ENCODE data around the gene CAPZB.
"Not testable (repeated sequence)": the region's sequence is repeated elsewhere in the genome, so short reads cannot be mapped to it uniquely, and the experiment has no call there.

CAPZB gene

DNA sequence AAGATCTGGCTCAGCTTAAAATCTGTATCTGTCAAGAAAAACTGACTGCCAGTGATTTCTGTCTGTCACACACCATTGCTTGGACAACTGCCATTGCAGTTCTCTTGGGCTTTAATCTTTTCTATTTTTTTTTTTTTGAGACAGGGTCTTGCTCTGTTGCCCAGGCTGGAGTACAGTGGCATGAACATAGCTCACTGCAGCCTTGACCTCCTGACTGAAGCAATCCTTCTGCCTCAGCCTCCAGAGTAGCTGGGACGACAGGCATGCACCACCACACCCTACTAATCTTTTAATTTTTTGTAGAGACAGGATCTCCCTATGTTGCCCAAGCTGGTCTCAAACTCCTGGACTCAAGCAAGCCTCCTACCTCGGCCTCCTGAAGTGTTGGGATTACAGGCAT is 14.5 kb upstream of the CAPZB start:
- not testable (repeated sequence) for DNase-seq

DNA sequence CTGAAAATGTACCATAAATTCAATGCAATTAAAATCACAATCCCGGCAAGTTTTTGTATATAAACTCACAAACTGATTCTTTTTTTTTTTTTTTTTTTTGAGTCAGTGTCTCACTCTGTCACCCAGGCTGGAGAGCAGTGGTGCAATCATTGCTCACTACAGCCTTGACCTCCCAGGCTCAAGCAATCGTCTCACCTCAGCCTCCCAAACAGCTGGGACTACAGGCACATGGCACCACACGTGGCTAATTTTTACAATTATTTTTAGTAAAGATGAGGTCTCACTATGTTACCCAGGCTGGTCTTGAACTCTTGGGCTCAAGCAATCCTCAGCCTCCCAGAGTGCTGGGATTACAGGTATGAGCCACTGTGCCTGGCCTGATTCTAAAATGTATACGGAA is 12.1 kb upstream of the CAPZB start:
- not testable (repeated sequence) for DNase-seq

DNA sequence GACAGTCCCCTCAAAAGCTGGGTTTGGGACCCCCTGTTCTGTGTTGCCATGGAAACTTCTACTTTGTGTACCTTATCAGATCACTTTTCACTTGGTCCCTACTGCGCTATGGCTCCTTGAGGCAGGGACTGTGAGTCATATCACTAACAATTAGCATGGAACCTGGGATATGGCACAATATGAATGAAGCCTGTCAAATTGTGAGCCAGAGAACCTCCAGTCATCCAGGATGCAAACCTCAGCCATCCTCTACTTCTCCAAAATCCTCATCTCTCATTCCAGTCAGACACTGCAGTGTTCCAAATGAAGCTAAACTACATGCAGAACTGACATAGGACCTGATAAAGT is 11.2 kb upstream of the CAPZB start:
- DNase-seq: no peak

DNA sequence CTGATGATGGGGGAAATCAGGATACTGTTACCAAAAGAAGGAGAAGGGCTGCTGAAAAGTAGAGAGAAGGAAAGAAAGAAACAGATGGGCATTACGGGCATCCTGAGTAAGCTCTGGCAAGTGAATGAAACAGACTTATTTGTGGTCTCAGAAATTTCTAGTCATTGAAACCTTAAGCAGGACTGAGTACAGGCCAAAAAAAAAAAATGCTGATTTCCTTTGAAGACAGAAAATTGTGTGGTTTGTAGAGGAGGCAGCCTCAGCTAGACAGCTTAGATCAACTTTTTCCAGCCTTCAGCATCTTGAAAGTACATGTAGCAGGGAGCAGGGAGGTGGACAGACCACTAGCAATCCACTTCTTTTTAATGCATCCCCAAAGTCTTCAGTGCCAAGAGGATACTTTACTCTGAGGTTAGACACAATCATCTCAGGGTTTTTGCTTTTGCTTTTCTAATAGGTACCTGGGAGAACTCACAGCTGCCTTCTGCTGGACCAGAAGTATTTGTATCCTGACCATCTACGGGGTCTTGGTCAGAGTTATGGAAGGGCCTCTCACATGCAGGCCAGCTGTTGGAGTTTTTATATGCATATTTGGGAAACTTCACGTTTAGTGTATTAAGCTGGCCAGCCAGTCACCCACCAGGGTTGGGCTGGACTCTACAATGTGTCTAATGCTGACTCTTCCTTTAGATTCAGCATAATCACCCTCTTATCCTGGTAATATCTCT is 10.6 kb upstream of the CAPZB start:
- DNase-seq: no peak

DNA sequence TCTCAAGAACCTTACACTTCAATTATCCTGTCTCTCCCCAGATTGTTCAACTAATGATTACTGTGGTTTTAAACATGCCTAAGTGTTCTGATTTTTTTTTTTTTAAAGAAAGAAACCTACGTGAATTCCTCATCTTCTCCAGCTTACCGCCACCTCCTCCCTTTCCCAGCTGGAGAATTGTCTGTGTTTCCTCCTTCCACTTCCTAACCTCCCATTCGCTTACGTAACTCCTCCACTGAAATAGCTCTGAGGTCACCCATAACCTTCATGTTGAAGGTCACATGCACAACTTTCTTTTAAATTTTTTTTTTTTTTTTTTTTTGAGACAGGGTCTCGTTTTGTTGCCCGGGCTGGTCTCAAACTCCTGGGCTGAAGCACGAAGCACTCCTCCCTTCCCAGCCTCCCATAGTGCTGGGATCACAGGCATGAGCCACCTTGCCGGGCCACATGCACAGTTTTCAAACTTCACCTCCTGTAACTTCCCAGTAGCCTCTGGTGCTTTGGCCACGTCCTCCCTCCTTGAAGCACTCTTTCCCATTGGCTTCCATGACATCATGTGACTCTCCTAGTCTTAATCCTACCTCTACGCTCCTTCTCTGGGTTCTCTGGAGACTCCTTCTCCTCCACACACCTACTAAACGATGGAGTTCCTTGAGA is 9.8 kb upstream of the CAPZB start:
- no peak for DNase-seq

DNA sequence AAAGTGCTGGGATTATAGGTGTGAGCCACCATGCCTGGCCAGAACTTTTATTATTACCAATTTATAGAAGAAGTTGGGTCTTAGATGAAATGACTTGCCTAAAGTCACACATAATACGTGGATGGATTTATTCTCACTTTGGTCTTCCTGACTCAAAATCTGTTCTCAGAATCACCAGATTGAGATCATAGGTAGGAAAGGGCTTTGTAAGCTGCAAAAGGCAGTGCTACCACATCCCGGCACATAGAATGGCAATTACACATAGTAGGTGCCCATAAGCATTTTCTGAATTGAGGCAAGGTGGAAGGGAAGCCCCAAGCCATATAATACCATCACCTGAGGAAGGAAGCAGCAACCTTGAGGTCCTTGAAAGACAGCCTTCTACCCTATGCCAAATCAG is 8.2 kb upstream of the CAPZB start:
- DNase-seq: no peak

DNA sequence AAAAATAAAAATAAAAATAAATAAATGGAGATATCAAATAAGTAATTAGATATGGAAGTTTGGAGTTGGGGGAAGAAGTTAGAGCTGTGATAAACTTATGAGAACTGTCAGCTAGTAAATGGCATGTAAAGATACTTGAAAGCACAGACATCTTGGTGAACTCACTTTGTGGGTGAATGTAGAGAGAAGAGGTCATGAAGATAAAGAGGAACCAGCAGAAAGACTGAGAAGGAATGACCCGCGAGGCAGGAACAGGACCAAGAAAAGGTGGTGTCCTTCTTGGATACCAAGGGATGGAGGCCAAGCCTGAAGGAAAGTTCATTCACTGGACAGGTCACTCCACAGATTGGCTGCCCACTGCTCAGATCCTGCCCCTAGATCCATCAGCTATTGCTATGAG is 4.7 kb upstream of the CAPZB start:
- DNase-seq: no peak

DNA sequence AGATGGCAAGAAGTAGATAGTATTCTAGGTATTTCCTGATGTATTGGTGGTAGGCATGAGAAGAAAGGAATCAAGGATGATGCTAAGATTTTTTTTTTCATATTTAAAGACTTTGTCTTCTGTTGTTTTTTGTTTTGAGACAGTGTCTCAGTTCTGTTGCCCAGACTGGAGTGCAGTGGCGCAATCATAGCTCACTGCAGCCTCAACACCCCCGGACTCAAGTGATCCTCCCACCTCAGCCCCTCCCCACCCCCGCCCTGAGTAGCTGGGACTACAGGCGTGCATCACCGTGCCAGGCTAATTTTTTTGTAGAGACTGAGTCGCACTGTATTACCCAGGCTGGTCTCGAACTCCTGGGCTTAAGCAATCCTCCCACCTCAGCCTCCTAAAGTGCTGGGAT is 2.8 kb upstream of the CAPZB start:
- no peak for DNase-seq

DNA sequence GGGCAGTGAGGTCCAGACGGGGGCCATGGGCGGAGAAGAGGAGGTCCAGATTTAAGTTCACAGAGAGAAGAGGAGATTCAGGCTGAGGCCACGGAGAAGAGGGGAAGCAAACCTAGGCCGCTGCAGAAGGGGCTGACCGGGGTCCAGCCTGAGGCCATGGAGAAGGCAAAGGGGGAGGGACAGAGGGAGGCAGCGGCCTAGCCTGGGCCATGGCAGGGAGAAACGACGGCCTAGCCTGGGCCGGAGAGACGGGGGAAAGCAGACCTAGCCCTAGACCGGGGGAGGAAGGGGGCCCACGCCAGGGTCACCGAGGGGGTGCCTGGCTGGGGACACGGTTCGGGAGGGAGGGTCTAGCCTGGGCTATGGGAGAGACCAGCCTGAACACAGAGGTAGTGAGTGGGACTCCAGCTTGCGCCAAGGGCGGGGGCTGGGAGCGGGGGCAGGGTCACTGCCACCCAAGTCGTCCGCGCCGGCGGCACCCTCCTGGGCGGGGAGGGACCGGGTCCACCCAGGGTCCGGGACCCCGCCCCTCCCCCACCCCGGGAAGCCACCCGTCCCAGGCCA is 459 bp downstream of the CAPZB start:
- DNase-seq: peak in 2 of 56 donors; percentile 62 to 65

DNA sequence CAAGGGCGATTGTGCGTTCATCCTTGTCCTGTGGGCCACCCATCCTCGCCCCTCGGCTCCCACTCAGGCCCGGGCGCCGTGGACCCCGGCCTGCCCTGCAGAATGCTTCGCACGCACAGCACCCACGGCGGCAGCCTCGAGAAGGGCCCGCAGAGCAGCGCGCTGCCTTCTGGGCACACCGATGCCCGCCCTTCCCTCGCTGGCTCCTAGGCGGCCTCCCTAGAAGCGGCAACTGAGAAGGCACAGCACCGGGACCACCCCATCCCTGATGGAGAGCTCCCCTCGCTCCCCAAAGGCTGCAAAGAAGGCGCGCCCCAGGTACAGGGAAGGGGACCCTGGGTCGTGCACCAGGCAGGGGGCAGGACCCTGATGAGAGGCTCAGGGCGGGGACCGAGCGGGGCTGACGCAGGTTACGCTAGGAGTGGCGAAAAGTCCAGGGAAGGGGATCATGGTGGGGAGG is 971 bp downstream of the CAPZB start:
- no peak for DNase-seq

DNA sequence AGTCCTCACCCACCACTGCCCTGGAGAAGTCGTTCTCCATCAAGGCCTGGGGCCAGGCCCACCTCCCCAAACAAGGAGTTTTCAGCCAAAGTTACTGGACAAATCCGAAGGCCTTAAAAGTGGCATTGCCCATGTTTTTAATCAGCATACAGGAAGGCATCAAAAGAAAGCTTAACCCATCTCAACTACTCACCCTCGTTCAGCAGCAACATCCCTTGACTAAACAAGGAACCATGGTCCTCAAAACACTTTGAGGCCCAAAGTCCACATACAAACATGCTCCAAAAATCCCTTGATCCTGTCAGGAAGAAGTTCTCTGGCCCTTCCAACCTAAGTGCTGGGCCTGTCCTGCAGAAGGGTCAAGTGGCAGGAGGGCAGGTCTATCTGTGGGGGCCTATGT is 1.6 kb downstream of the CAPZB start:
- DNase-seq: no peak

DNA sequence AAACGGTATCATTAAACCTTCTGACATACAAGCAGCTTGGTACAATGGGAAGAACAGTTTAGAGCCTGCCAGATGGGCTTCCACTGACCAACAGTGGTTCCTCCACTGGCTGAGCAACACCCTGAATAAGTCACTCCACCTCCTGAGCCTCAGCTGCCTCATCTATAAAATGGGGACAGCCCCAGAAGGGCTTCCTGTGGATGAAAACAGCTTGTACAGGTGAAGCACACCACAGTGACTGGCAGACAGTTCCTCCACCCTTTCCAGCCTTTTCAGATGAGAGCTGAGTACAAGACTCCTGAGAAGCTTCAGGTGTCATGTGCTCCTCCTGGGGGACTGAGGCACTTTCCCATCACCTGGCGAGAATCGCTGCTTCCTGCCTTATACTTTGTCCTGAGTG is 2.1 kb downstream of the CAPZB start:
- no peak for DNase-seq

DNA sequence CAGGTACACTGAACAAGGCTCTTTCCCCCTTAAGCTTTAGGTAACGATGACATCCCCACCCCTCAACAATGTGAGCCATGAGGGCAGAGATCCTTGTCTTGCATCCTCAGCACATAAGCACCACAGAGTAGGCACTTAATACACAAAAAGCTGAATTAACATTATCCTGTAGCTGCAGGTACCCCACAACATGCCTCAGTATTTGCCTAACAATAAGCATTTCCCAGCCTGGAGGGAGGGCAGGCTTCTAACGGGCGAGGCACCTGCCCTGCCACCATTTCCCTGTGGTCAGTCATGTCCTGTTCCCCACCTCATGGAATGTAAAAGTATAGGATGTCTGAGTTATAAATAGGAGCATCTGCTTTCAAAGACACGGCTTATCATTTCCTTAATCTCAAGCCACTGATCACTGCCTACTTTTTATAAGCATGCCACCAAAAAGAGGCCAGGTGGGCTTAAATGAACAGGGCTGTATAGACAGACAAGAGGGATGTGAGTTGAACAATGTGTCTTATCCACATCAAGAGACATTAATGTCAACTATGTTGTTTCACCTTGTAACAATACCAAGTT is 3.4 kb downstream of the CAPZB start:
- no peak for DNase-seq

DNA sequence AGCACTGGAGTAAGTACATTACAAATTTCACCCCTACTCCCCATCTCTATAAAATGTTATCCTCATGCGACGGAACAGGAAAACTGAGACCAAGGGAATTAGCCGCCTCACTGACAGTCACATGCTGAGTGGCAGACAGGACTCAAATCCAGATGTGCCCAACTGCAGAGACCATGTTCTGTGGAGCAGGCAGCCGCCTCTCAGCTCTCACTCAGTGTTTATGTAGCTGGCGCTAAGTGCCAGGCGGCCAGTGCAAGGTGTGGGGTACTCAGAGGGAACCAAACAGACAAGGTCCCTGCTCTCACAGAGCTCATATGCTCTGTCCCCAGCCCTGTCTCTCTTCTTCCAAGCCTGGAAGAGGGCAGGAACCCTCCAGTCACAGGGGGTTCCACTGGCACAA is 5.1 kb downstream of the CAPZB start:
- no peak for DNase-seq

DNA sequence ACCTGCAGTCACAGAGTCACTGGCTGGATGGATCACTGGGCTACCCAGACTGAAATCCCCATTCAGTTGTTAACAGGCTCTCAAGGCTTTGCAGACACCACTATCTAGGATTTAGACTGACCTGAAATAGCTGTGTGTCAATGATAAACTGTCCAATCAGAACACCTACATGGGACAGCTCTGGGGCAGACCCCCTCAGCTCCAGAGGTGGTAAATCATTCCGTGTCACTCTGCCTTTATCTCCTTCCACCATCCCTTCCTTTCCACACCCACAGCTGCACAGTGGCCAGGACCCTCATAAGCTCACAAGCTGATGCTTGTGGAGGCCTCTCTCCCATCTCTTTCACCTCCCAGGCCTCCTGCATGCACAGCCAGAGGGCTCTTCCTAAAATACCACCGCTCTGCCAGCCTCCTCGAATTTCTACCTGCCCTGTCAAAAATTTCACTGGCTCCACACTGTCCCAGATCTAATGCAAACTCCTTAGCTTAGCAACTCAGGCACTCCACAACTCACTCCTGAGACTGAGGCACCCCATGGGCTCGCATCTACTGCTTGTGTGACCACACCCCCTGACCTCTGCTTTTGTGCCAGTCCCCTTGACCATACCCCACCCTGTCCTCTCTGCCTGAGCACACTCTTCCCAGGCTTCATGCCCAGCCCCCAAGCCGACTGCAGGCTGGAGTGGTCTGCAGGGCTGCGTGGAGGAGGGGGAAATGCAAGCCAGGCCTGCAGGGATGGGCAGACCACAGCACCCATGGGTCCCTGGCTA is 5.8 kb downstream of the CAPZB start:
- no peak for DNase-seq

DNA sequence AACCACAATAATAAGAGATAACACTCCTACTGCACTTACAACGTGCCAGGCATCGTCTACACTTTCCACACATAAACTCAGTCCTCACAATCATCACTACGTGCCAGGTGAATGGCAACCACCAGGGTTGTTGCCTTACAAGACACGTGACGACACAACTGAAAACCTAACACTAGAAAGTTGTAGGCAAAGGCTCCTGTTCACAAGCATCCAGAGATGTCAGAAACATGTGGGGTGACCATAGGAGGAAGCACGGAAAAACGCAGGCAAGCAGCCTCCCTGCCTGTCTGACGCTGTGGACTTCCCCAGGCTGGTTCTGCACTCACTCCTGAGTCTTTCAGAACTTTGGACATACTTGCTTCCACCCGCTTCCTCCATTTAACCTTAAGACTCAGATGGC is 7.0 kb downstream of the CAPZB start:
- DNase-seq: no peak

DNA sequence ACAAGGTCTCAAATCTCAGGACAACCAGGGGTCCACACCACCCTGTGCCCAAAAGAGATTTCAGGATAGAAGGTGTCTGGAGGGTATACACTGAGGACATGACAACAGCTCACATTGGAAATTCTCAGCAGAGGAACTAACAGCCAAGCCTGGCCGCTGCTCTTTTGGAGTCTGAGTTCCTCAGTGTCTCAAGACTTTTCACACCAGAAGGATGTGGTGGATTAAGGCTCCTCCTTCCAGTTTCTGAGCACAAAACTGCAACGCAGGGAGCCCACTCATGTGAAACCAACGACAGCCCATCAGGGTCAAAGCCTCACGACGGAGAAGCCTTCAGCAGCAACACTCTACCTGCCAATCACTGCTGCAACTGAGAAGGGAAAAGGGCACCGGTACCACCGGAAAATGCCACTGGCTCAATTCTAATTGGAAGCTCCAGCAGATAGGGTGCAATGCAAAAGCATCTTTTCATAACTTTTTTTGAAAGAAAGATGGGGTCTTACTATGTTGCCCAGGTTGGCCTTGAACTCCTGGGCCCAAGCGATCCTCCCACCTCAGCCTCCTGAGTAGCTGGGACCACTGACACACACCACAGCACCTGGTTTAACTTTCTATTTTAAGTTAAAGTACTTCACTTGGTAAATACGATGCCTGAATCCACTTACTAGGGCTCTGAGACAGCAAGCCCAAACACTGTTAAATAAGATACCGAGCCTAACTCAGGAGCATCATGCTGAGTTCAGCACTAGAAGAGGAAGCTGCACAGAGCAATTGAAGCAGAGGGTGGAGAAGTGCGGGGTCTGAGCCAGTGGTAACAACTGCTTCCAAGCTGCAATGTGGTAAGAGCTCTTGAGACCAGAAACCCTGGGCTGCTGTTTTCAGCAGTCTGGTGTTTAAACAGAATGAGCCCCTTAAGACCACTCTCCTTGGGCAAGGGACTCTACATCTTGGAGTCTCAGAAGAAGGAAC is 7.8 kb downstream of the CAPZB start:
- DNase-seq: peak in 3 of 56 donors; percentile 9 to 23 (median 20)

DNA sequence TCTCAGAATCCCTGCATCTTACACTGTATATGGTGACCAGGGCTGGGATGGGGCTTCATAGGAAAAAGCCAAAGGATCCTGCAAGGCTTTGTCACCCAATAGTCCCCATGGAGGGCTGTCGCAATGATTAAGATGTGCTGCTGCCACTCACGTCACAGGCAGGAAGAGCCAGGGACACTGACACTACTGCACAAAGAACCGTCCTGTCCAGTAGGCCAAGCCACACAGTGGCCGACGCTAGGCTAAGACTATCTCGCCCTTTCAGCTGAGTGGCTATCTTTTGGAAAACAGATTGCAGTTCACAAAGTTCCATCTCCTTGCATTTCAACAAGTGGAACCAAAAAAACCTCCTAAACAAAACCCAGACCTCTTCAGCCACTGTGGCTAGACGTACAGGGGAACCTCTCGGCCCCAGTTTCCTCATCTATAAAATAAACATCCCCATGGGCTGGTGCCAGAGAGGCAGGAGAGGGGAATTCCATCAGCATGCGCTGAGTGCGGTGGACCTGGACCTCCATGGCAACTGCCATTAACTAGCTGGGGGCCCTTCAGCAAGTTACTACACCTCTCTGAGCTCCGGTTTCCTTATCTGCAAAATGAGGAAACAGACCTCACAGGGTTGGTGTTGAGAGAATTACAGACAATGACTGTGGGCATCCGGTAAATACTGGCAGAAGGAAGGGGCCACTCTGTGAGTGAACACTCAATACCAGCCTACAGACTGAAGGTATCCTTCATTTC is 8.7 kb downstream of the CAPZB start:
- DNase-seq: no peak

DNA sequence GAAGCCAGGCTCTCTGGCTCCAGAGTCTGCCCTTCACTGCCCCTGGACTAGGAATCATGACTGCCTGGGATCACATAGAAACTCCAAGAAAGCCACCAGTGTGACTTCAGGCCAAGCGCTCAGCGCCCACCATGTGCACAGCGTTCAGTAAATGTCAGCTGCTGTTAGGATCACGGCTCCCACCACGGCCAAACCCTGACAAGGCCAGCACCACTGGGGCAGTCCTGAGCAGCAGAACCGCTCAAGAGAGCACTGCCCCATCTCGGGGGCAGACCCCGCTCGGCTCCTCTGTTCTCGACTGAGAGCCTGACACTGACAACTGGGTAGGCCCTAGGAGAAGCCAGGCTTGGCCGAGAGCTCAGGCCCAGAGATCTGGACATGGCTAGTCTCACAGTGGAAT is 10.0 kb downstream of the CAPZB start:
- DNase-seq: no peak

DNA sequence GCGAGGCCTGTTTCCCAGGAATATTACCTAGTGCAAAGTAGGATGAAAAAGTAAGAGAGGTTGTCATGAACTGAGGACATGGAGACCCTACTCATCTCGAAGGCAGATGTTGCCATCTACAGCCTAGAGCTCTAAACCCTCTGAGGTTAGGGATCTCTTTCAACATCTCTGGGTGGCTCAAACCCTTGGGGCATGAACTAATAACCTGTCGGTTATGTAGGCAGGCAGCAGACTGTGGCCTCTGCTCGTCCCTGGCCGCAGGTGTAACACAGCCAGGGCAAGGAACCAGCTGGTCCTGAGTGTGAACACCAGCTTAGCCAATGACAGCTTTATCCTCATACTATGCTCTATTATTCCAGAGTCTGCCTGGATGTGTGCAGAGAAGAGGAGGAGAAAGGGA is 13.2 kb downstream of the CAPZB start:
- DNase-seq: no peak

Measured in amygdala (tissue), 56 donors.